A549 (cell line): ENCODE data around the gene GZF1. TPM values are rescaled to one million over a fixed set of nuclear protein-coding genes. Genes with fewer than 3 reads are reported as not detected.

Source experiments
- ATAC-seq, 2 experiments: fragments of 200-7000 bp in 1 of 2; fragments of >200 bp in 1 of 2; cut with Nextera tagmentation in 1 of 2; cut with Tn5 transposase in 1 of 2; 3 replicates each; pipeline versions ENCODE4 v1.8.0 to v1.9.1; 2018 to 2020; ENCODE audit warnings: mild to moderate bottlenecking in 1 of 2, moderate library complexity in 1 of 2
- CTCF ChIA-PET: fragments of 300-600 bp; sonication (Branson Sonifier 250); formaldehyde crosslinking; extraction: SDS; loops from one replicate; lab custom pipeline; 2021; ENCODE audit warnings: antibody characterized with exemption, inconsistent platforms; lab: Yijun Ruan, JAX
- POLR2A ChIA-PET: fragments of 350-600 bp; formaldehyde crosslinking; extraction: SDS; loops from one replicate; lab custom pipeline; 2021; ENCODE audit warnings: antibody characterized with exemption, inconsistent platforms; lab: Yijun Ruan, JAX
- DNase-seq, 2 experiments: peaks; one replicate each; pipeline versions ENCODE4 v3.0.0 to v3.0.0-alpha.2; 2011 to 2016; ENCODE audit warnings: low read depth in 1 of 2, low spot score in 1 of 2
- FAIRE-seq: peaks from 2 replicates; lab custom pipeline; 2011; peaks lifted over from hg19 to GRCh38; lab: Jason Lieb, UNC
- H3K27ac ChIP-seq, 2 experiments: fragments of >200 bp; sonication (Bioruptor Twin); formaldehyde crosslinking; 3 replicates each; pipeline ENCODE4 v1.5.1; 2016 to 2017
- H3K4me1 ChIP-seq: fragments of >200 bp; sonication (Bioruptor Twin); formaldehyde crosslinking; 3 replicates; pipeline ENCODE4 v1.6.1; 2016
- H3K4me2 ChIP-seq: fragments of >200 bp; sonication (Bioruptor Twin); formaldehyde crosslinking; 3 replicates; pipeline ENCODE4 v1.6.1; 2016
- H3K4me3 ChIP-seq: fragments of >200 bp; sonication (Bioruptor Twin); formaldehyde crosslinking; 3 replicates; pipeline ENCODE4 v1.5.1; 2016
- H3K9me3 ChIP-seq: fragments of >200 bp; sonication (Bioruptor Twin); formaldehyde crosslinking; 3 replicates; pipeline ENCODE4 v1.6.1; 2016
- CBX8 ChIP-seq: fragments of 200-600 bp; sonication (generic); IDR thresholded peaks from 2 replicates; pipeline ENCODE4 v1.6.1; 2016
- CEBPB ChIP-seq, 2 experiments: fragments of >200 bp in 1 of 2; sonication (Bioruptor Twin) in 1 of 2; formaldehyde crosslinking in 1 of 2; IDR thresholded peaks; 2 replicates each; pipeline ENCODE4 v1.6.1; 2012 to 2016
- EHMT2 ChIP-seq: fragments of 200-600 bp; sonication (generic); IDR thresholded peaks from 2 replicates; pipeline ENCODE4 v1.6.1; 2016; ENCODE audit warnings: antibody characterized with exemption, low read depth, mild to moderate bottlenecking, moderate library complexity
- EP300 ChIP-seq, 2 experiments: fragments of >200 bp; sonication (Bioruptor Twin); formaldehyde crosslinking; IDR thresholded peaks; 2 replicates in 1 of 2; 3 replicates in 1 of 2; pipeline ENCODE4 v1.6.1; 2016 to 2017
- FOSL2 ChIP-seq, 2 experiments: fragments of 450-650 bp in 1 of 2; fragments of >200 bp in 1 of 2; sonication (Bioruptor Twin) in 1 of 2; formaldehyde crosslinking; IDR thresholded peaks; 2 replicates each; pipeline versions ENCODE4 v1.5.0 to v1.6.1; 2016 to 2020; ENCODE audit warnings: mild to moderate bottlenecking in 1 of 2, moderate library complexity in 1 of 2
- HES2 ChIP-seq: fragments of >200 bp; sonication (Bioruptor Twin); formaldehyde crosslinking; IDR thresholded peaks from 2 replicates; pipeline ENCODE4 v1.6.1; 2016
- HEYL ChIP-seq: fragments of 250-450 bp; sonication (Bioruptor Pico); IDR thresholded peaks from 2 replicates; pipeline ENCODE4 v1.8.0; 2021; ENCODE audit warnings: mild to moderate bottlenecking, moderate library complexity
- JUNB ChIP-seq: fragments of >200 bp; sonication (Bioruptor Twin); formaldehyde crosslinking; IDR thresholded peaks from 2 replicates; pipeline ENCODE4 v1.6.1; 2016
- KDM5A ChIP-seq: fragments of 200-600 bp; sonication (generic); IDR thresholded peaks from 2 replicates; pipeline ENCODE4 v1.6.1; 2016; ENCODE audit warnings: antibody characterized with exemption, mild to moderate bottlenecking
- MAZ ChIP-seq: fragments of 150-350 bp; IDR thresholded peaks from 2 replicates; pipeline ENCODE4 v1.6.1; 2014; ENCODE audit warnings: antibody characterized with exemption, low read depth, low read length, borderline replicate concordance
- NFE2L2 ChIP-seq: fragments of 150-350 bp; conservative IDR thresholded peaks from 2 replicates; pipeline ENCODE4 v1.6.1; 2014; ENCODE audit warnings: low read length
- NPAS2 ChIP-seq: fragments of 250-450 bp; sonication (Bioruptor Pico); IDR thresholded peaks from 2 replicates; pipeline ENCODE4 v1.8.0; 2022; ENCODE audit warnings: mild to moderate bottlenecking, moderate library complexity, borderline replicate concordance
- PHF8 ChIP-seq: fragments of 200-600 bp; sonication (generic); IDR thresholded peaks from 2 replicates; pipeline ENCODE4 v1.6.1; 2016; ENCODE audit warnings: low read depth, mild to moderate bottlenecking, antibody characterized with exemption, moderate library complexity, borderline replicate concordance
- RCOR1 ChIP-seq: fragments of 150-350 bp; IDR thresholded peaks from 2 replicates; pipeline ENCODE4 v1.6.1; 2014; ENCODE audit warnings: antibody characterized with exemption, low read length, low read depth
- REST ChIP-seq: fragments of 200-600 bp; sonication (generic); IDR thresholded peaks from 2 replicates; pipeline ENCODE4 v1.6.1; 2016; ENCODE audit warnings: antibody characterized with exemption, mild to moderate bottlenecking, moderate library complexity
- RFX5 ChIP-seq: fragments of 450-650 bp; IDR thresholded peaks from 2 replicates; pipeline ENCODE4 v1.7.1; 2014; ENCODE audit warnings: antibody characterized with exemption, mild to moderate bottlenecking, moderate library complexity
- TFCP2L1 ChIP-seq: fragments of 250-450 bp; sonication (Bioruptor Pico); IDR thresholded peaks from 2 replicates; pipeline ENCODE4 v1.5.0; 2021; ENCODE audit warnings: mild to moderate bottlenecking
- TP53 ChIP-seq: fragments of 250-450 bp; sonication (Bioruptor Pico); IDR thresholded peaks from 2 replicates; pipeline ENCODE4 v1.5.0; 2021; ENCODE audit warnings: mild to moderate bottlenecking, moderate library complexity
- ZC3H11A ChIP-seq: fragments of 450-650 bp; IDR thresholded peaks from 2 replicates; pipeline ENCODE4 v1.6.1; 2014; ENCODE audit warnings: antibody characterized with exemption, mild to moderate bottlenecking
- WGBS: methylation state at CpG from one replicate; pipeline ENCODE4 v1.1.6; 2017; ENCODE audit errors: missing lambda C conversion rate; 5-methylcytosine and 5-hydroxymethylcytosine counted together
- polyA plus RNA-seq, 4 experiments: library from polyadenylated mRNA; depleted of rRNA in 3 of 4; stranded (reverse); fragments of >200 nt; fragmentation: RNase III in 1 of 4; extraction: RNeasy Plus Mini Kit Qiagen cat#74134 plus additional on column Dnase treatment in 1 of 4; gene quantifications; 2 replicates in 3 of 4; 3 replicates in 1 of 4; pipeline ENCODE4 v1.2.3, GENCODE V29; 2011 to 2017
- TF ChIP-seq, protein P1 (sequence below): fragments of 250-450 bp; sonication (Bioruptor Pico); IDR thresholded peaks from 2 replicates; pipeline ENCODE4 v1.5.0; 2020; ENCODE audit warnings: low read depth, mild to moderate bottlenecking, moderate library complexity
- TF ChIP-seq, protein P2 (sequence below): fragments of >200 bp; sonication (Bioruptor Twin); formaldehyde crosslinking; IDR thresholded peaks from 3 replicates; pipeline ENCODE4 v1.5.1; 2016

Gene GZF1
- polyA plus RNA-seq, 2 of the 4 experiments (the other 2 are of a cell fraction), result 13.2 to 24.7 TPM

- TF ChIP-seq PHF8 (no peak), CEBPB (IDR thresholded peaks at IDR 0.05) (no peak), TP53 (no peak), ZC3H11A (no peak), CBX8 (no peak), EHMT2 (no peak), KDM5A (no peak), HEYL (CRISPR knock-in tag) (no peak), TFCP2L1 (CRISPR knock-in tag) (no peak), FOSL2 (IDR thresholded peaks at IDR 0.05) (no peak), FOSL2 (CRISPR knock-in tag; IDR thresholded peaks at IDR 0.05) (no peak), MAZ (no peak), NPAS2 (CRISPR knock-in tag) (no peak), NFE2L2 (no peak), HES2 (no peak), REST (no peak), RFX5 (no peak)
- TF ChIP-seq, protein P1, sequence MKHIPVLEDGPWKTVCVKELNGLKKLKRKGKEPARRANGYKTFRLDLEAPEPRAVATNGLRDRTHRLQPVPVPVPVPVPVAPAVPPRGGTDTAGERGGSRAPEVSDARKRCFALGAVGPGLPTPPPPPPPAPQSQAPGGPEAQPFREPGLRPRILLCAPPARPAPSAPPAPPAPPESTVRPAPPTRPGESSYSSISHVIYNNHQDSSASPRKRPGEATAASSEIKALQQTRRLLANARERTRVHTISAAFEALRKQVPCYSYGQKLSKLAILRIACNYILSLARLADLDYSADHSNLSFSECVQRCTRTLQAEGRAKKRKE (CRISPR knock-in tag), result no peak
- TF ChIP-seq, protein P2, sequence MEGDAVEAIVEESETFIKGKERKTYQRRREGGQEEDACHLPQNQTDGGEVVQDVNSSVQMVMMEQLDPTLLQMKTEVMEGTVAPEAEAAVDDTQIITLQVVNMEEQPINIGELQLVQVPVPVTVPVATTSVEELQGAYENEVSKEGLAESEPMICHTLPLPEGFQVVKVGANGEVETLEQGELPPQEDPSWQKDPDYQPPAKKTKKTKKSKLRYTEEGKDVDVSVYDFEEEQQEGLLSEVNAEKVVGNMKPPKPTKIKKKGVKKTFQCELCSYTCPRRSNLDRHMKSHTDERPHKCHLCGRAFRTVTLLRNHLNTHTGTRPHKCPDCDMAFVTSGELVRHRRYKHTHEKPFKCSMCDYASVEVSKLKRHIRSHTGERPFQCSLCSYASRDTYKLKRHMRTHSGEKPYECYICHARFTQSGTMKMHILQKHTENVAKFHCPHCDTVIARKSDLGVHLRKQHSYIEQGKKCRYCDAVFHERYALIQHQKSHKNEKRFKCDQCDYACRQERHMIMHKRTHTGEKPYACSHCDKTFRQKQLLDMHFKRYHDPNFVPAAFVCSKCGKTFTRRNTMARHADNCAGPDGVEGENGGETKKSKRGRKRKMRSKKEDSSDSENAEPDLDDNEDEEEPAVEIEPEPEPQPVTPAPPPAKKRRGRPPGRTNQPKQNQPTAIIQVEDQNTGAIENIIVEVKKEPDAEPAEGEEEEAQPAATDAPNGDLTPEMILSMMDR, result no peak
- 87% methylated on average over 6 of the region's 6 CpGs for WGBS
- no peak overlapping the region for H3K27ac ChIP-seq
- ChIA-PET CTCF (interaction anchor here (1.3 kb wide), 1 partner anchor 76 kb away, joined by 3 read pairs; no protein-coding TSS in a partner anchor), POLR2A (interaction anchor here (2.5 kb wide), 1 partner anchor 66 kb away, joined by 8 read pairs; the partner anchor contains the start of gene NXT1)
- DNase-seq, result no peak
- no peaks in the 10 kb centered on the region for H3K9me3 ChIP-seq
- FAIRE-seq, result peak; percentile 39
- H3K4me3 ChIP-seq, result no peak overlapping the region
- peaks cover 15% of the 10 kb centered on the region; the same call in 2 of the 3 replicates for H3K4me1 ChIP-seq
- ATAC-seq, result no peak
- H3K4me2 ChIP-seq, result no peak overlapping the region
Measured at GRCh38 chr20:23415959-23416583, 54.1 kb downstream of the GZF1 start.

- Histone ChIP-seq H3K27ac (no peak overlapping the region), H3K4me3 (no peak overlapping the region), H3K4me2 (no peak overlapping the region), H3K9me3 (no peaks in the 10 kb centered on the region), H3K4me1 (peaks cover 10% of the 10 kb centered on the region; the same call in 2 of the 3 replicates)
- TF ChIP-seq KDM5A, result no peak
- TF ChIP-seq RCOR1, result no peak
- no peak for TF ChIP-seq JUNB
- TF ChIP-seq EP300 (IDR thresholded peaks at IDR 0.05), result no peak
- peak; percentile 43 for FAIRE-seq
- no peak for ATAC-seq
- ChIA-PET CTCF (interaction anchor here (0.5 to 3.2 kb wide), 7 partner anchors 11 to 206 kb away, joined by 3 to 21 read pairs (median 4); no protein-coding TSS in a partner anchor), POLR2A (no interaction called here)
- no peak for DNase-seq
Measured at GRCh38 chr20:23417861-23418260, 55.9 kb downstream of the GZF1 start.
